ENCODE results near the gene BAIAP2L2. TPM values are rescaled to one million over a fixed set of nuclear protein-coding genes. Genes with fewer than 3 reads are reported as not detected.

The BAIAP2L2 gene
- total and polyA plus RNA-seq, 4 donors: 0.17 to 1.0 (median 0.46) TPM

DNA sequence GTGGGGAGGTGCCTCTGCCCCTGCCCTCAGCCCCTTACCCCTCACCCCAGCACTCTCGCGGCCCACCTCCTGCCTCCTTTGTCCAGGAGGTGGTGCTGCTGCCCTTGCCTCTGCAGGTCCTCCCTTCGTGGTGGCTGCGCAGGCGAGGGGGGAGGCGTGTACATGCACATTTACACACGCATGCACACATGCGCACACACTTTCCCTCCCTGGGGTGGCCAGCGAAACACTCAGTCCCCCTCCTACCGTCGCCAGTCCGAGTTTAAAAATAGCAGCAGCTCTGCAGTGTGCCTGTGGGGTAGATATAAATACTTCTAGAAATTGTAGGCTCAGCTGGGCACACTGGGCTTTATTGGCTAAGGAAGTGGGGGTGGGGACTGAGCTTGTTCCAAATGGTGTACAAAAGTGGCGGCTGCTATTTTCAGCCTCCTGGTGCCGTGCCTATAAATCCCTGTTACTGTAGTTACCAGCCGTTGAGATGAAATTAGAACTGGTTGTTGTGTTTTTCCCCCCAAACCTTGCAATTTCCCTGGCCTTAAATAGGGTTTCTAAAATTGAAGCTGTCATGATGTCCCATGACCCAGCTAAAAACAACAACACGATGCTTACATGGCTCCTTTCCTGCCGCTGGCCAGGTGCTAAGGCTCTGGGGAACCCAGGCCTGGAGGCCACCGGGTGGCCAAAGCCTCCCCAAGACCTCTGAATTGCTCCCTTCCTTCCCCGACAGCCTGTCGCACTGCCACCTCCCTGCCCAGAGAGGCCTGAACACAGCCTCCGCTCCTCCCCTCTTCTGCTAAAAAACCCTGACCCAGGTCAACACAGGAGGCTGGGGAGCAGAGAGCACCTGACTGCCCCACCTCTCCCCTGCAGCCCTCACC lies 40.9 kb downstream of the BAIAP2L2 start:
- Histone ChIP-seq H3K9me3 (ENCODE audit: control insufficient read depth in 4 of 4, insufficient read depth in 3 of 4, low read length in 3 of 4) (no peaks in the 10 kb centered on the region), H3K4me1 (ENCODE audit: control insufficient read depth in 5 of 5, insufficient read depth in 5 of 5, low read length in 5 of 5) (no peaks in the 10 kb centered on the region), H3K36me3 (ENCODE audit: control insufficient read depth in 4 of 4, insufficient read depth in 4 of 4, low read length in 4 of 4) (peaks cover 0 to 71% (median 16%) of the 10 kb centered on the region in 4 donors), H3K4me3 (no peak overlapping the region), H3K27me3 (ENCODE audit: control insufficient read depth in 3 of 3, insufficient read depth in 3 of 3, low read length in 2 of 3) (no peaks in the 10 kb centered on the region), H3K9ac (ENCODE audit: insufficient read depth in 1 of 2, low read length in 2 of 2) (no peak overlapping the region), H3K27ac (ENCODE audit: low read depth in 1 of 2, low read length in 1 of 2) (peak overlapping the region; percentile 15 to 70)
- WGBS, 2 donors: 79 to 90% methylated on average over 21 of the region's 21 CpGs
- TF ChIP-seq, protein P1, sequence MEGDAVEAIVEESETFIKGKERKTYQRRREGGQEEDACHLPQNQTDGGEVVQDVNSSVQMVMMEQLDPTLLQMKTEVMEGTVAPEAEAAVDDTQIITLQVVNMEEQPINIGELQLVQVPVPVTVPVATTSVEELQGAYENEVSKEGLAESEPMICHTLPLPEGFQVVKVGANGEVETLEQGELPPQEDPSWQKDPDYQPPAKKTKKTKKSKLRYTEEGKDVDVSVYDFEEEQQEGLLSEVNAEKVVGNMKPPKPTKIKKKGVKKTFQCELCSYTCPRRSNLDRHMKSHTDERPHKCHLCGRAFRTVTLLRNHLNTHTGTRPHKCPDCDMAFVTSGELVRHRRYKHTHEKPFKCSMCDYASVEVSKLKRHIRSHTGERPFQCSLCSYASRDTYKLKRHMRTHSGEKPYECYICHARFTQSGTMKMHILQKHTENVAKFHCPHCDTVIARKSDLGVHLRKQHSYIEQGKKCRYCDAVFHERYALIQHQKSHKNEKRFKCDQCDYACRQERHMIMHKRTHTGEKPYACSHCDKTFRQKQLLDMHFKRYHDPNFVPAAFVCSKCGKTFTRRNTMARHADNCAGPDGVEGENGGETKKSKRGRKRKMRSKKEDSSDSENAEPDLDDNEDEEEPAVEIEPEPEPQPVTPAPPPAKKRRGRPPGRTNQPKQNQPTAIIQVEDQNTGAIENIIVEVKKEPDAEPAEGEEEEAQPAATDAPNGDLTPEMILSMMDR (IDR thresholded peaks at IDR 0.05; ENCODE audit: control extremely low read depth, extremely low read depth): no peak
- peak in 1 of 3 donors; percentile 51 for DNase-seq
- peak; percentile 11 for ATAC-seq (ENCODE audit: insufficient read depth, low FRiP score)

DNA sequence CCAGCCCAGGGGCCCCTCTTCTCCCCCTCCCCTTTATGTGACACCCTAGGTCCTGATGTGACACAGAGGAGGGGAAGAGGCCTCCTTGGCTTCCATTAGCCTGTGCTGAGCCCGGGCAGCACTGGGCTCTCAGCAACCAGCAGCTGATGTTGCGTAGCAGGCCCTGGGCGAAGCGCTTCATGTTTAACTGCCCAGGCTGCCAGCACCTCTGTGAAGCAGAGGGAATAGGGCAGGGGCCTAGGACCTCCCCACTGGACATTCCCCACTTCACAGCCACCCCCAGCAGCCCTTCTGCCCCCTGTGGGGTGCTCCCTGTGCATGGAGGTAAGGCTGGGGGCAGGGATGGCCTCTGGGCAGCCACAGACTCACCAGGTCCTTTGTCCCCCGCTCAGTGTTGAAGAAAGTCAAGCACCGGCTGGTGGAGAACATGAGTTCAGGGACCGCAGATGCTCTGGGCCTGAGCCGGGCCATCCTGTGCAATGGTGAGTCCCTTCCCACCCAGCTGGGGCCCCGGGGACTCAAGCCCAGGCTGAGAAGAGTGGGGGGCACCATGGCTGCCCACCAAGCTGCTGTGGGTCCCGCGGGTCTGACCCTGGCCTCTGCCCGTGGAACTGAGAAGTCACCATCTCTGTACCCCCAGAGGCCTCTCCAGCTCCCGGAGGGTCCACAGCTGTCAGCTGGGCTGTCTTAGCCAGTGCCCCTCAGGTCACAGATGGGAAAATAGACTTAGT lies 41.7 kb downstream of the BAIAP2L2 start:
- H3K27ac ChIP-seq (ENCODE audit: low read depth in 1 of 2, low read length in 1 of 2): peak overlapping the region in 1 of 2 donors; percentile 70
- DNase-seq (no peak), ATAC-seq (ENCODE audit: insufficient read depth, low FRiP score) (no peak)
- H3K36me3 ChIP-seq (ENCODE audit: control insufficient read depth in 4 of 4, insufficient read depth in 4 of 4, low read length in 4 of 4): peaks cover 0 to 65% (median 17%) of the 10 kb centered on the region in 4 donors
- no peaks in the 10 kb centered on the region for H3K27me3 ChIP-seq (ENCODE audit: control insufficient read depth in 3 of 3, insufficient read depth in 3 of 3, low read length in 2 of 3)
- 94 to 95% methylated on average over 12 to 13 of the region's 13 CpGs for WGBS, 2 donors
- H3K4me1 ChIP-seq (ENCODE audit: control insufficient read depth in 5 of 5, insufficient read depth in 5 of 5, low read length in 5 of 5): no peaks in the 10 kb centered on the region
- TF ChIP-seq, protein P1 (IDR thresholded peaks at IDR 0.05; ENCODE audit: control extremely low read depth, extremely low read depth): no peak
- no peak overlapping the region for H3K9ac ChIP-seq (ENCODE audit: insufficient read depth in 1 of 2, low read length in 2 of 2)
- H3K9me3 ChIP-seq (ENCODE audit: control insufficient read depth in 4 of 4, insufficient read depth in 3 of 4, low read length in 3 of 4): no peaks in the 10 kb centered on the region
- no peak overlapping the region for H3K4me3 ChIP-seq

DNA sequence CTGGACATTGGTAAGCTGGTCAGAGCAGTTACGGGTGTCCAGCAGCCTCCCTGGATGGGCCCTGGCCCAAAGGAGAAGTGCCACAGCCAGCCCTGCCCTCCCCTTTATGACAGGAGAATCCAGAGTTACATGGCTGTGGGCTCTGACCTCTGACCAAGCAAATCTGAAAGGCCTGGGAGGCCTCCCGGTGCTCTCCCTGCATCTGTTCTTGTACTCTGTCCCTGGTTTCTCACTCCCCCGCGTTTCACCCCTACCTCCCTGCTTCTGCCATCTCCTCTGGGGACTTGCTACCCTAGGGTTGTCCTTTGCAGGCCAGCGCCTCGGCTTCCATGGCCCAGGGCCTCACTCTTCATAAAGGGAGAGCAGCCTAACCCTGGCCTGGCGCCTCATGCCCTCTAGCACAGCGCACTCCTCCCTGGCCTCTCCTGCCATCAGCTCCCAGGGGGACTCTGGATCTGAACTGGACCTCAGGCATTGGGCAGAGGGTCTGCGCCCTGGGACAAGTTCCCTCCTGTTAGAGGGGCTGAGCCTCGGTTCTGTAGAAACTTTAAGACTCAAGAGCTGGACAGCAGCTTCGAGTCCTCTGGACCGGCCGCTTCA lies 42.6 kb downstream of the BAIAP2L2 start:
- ATAC-seq (ENCODE audit: insufficient read depth, low FRiP score) (no peak), DNase-seq (no peak)
- no peak overlapping the region for H3K4me3 ChIP-seq
- H3K27me3 ChIP-seq (ENCODE audit: control insufficient read depth in 3 of 3, insufficient read depth in 3 of 3, low read length in 2 of 3): no peaks in the 10 kb centered on the region
- no peaks in the 10 kb centered on the region for H3K4me1 ChIP-seq (ENCODE audit: control insufficient read depth in 5 of 5, insufficient read depth in 5 of 5, low read length in 5 of 5)
- peaks cover 0 to 59% (median 13%) of the 10 kb centered on the region in 4 donors for H3K36me3 ChIP-seq (ENCODE audit: control insufficient read depth in 4 of 4, insufficient read depth in 4 of 4, low read length in 4 of 4)
- no peak overlapping the region for H3K27ac ChIP-seq (ENCODE audit: low read depth in 1 of 2, low read length in 1 of 2)
- no peaks in the 10 kb centered on the region for H3K9me3 ChIP-seq (ENCODE audit: control insufficient read depth in 4 of 4, insufficient read depth in 3 of 4, low read length in 3 of 4)
- H3K9ac ChIP-seq (ENCODE audit: insufficient read depth in 1 of 2, low read length in 2 of 2): no peak overlapping the region
- 95 to 97% methylated on average over 13 of the region's 13 CpGs for WGBS, 2 donors
- TF ChIP-seq, protein P1 (IDR thresholded peaks at IDR 0.05; ENCODE audit: control extremely low read depth, extremely low read depth): no peak

All from lung (tissue), 12 donors.